Right cardiac atrium (tissue), 5 donors: Measurements from ENCODE around the gene NMUR2. TPM values are rescaled to one million over a fixed set of nuclear protein-coding genes. Genes with fewer than 3 reads are reported as not detected.
A peak's percentile ranks its signal among the peaks of the same experiment; 100 is the strongest.

Source experiments
- ATAC-seq, 2 donors: fragments of 200-7000 bp; cut with Tn5 transposase; one replicate each; pipeline versions ENCODE4 v1.8.0 to v1.9.1; 2020; ENCODE audit warnings: moderate library complexity in 2 of 2, mild to moderate bottlenecking in 1 of 2
- DNase-seq, 3 donors: peaks; one replicate each; pipeline ENCODE4 v3.0.0-alpha.2; 2020
- H3K27ac ChIP-seq: one replicate; pipeline ENCODE4 v1.5.1; 2013; ENCODE audit warnings: mild to moderate bottlenecking, low read length, control low read depth, moderate library complexity
- H3K27me3 ChIP-seq: one replicate; pipeline ENCODE4 v1.6.1; 2013; ENCODE audit not compliant: control insufficient read depth, insufficient read depth
- H3K4me1 ChIP-seq: one replicate; pipeline ENCODE4 v1.6.1; 2013; ENCODE audit warnings: low read length; ENCODE audit not compliant: control insufficient read depth, insufficient read depth
- H3K4me3 ChIP-seq: one replicate; pipeline ENCODE4 v1.5.1; 2013; ENCODE audit warnings: low read length, control low read depth
- H3K9me3 ChIP-seq: one replicate; pipeline ENCODE4 v1.6.1; 2013; ENCODE audit warnings: low read length; ENCODE audit not compliant: control insufficient read depth
- WGBS: extraction: QIAGEN DNeasy Blood & Tissue Kit; methylation state at CpG from one replicate; pipeline ENCODE4 v1.1.7; 2013; 5-methylcytosine and 5-hydroxymethylcytosine counted together
- intact Hi-C, 4 donors: fragments of 100-400 bp; cut with DNase I; formaldehyde crosslinking; loops; one replicate each; pipeline versions ENCODE4 v1.11.0 to v1.14.0; 2022 to 2023
- polyA plus RNA-seq: library from polyadenylated mRNA; stranded (reverse); fragments of 200-250 nt; gene quantifications from one replicate; pipeline ENCODE4 v1.2.3, GENCODE V29; 2013
- total RNA-seq, 4 donors: library from RNA; stranded (reverse); fragmentation: NEBNext Ultra II Directional; extraction: Animal tissue kit (Norgen Biotek cat#: 25700); gene quantifications; one replicate each; pipeline ENCODE4 v1.2.1, GENCODE V29; 2021
- donor health status: healthy with polysubstance abuse.
- donor health status: DM: no; HTN: yes; CAD: no.
- donor health status: DM: no; HTN: no; CAD: no.
- donor health status: DM: no; HTN: yes; CAD: no; lungs with severe emphysema.
- donor health status: DM: yes; HTN: yes; CAD: no.

NMUR2 gene
- total and polyA plus RNA-seq, 5 donors, result 0.09 to 0.62 TPM; not detected in 3

DNA sequence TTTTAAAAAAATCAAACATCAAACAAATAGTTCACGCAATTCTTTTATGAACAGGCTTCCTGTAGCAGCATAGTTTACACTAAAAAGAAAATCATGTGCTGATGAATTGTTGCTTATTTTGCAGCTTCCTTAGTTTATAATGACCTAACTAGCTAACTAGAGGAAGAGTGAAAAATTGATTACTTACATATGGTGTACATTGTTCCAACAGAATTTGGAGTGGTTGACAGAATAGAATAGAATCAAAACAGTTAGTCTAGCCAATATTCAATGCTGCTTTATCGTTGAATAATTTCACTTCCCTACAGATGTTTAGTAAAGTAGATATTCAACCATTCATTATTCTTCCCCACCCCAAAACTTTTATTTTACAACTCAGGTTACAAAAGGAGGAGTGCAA lies 4.2 kb downstream of the NMUR2 start:
- no peaks in the 10 kb centered on the region for H3K9me3 ChIP-seq
- intact Hi-C loops, result no loop called here
- H3K27ac ChIP-seq, result no peak overlapping the region
- ATAC-seq (no peak), DNase-seq (no peak)
- H3K27me3 ChIP-seq, result no peaks in the 10 kb centered on the region
- H3K4me3 ChIP-seq, result no peak overlapping the region
- WGBS, result 63% methylated on average over 2 of the region's 2 CpGs
- no peaks in the 10 kb centered on the region for H3K4me1 ChIP-seq

DNA sequence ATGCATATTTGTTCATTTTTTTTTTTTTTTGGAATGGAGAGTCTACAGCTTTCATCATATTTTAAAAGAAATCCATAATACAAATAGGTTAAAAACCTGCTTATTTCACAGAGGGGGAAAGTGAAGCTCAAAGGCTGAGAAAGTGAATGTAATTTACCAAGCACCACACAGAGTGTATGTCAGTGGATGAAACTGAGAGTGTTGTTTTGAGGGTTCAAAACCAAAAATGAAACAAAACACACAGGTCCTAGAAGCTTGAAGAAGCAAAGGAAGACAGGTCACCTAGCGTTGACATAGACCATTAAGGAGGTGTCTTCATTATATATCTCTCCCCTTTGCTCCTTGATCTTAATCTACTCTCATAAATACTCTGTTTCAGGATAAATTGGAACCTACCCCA lies 7.5 kb downstream of the NMUR2 start:
- H3K9me3 ChIP-seq, result no peaks in the 10 kb centered on the region
- WGBS, result 87% methylated on average over 1 of the region's 1 CpG
- H3K4me1 ChIP-seq, result no peaks in the 10 kb centered on the region
- H3K4me3 ChIP-seq, result no peak overlapping the region
- ATAC-seq (no peak), DNase-seq (no peak)
- H3K27ac ChIP-seq, result no peak overlapping the region
- intact Hi-C loops, result loop anchor here in 2 of 4 donors (5.0 to 10.0 kb wide), 2 partner anchors 87 to 150 kb away; no protein-coding TSS in a partner anchor
- H3K27me3 ChIP-seq, result no peaks in the 10 kb centered on the region

DNA sequence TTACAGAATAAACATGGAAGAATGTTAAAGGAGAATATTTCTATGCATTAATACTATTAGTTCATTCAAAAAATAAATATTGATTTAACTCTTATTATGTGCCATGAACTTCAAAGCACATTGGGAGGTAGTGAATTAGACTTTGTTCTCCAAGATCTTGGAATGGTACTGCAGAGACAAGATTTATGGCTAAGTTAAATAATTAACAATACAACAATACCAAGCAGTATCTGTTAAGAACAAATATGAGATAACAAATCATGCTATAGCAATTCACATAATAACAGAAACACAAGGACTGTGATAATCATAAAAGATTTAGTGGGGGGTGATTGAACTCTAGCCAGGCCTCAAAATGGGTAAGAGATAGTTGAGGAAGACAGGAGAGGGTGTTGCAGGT lies 11.6 kb downstream of the NMUR2 start:
- Histone ChIP-seq H3K4me3 (no peak overlapping the region), H3K9me3 (no peaks in the 10 kb centered on the region), H3K4me1 (no peaks in the 10 kb centered on the region), H3K27me3 (no peaks in the 10 kb centered on the region), H3K27ac (no peak overlapping the region)
- DNase-seq (no peak), ATAC-seq (no peak)
- intact Hi-C loops, result loop anchor here in 1 of 4 donors (10.0 kb wide), 1 partner anchor 91 kb away; no protein-coding TSS in a partner anchor

DNA sequence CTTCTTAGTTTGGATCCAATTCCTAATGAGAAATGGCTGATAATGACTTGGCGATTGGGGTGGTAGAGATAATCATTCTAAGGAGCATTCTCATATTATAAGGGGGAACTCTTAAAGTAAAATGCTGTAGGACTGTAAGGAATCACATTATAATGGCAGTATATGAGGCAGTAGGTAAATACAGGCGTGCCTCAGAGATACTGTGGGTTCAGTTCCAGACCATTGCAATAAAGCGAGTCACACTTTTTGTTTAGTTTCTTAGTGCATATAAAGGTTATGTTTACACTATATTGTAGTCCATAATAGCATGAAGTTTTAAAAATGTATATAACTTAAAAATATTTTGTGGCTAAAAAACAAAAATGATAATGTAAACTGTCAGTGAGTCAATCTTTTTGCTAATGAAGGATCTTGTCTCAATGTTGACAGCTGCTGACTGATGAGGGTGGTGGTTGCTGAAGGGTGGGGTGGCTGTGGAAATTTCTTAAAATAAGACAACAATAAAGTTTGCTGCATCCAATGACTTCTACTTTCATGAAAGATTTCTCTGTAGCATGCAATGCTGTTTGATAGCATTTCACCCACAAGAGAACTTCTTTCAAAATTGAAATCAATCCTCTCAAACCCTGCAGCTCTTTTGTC lies 15.8 kb downstream of the NMUR2 start:
- DNase-seq, result no peak
- 52% methylated on average over 3 of the region's 3 CpGs for WGBS
- no peak overlapping the region for H3K4me3 ChIP-seq
- intact Hi-C loops, result no loop called here
- no peaks in the 10 kb centered on the region for H3K9me3 ChIP-seq
- H3K4me1 ChIP-seq, result no peaks in the 10 kb centered on the region
- no peak for ATAC-seq
- H3K27ac ChIP-seq, result no peak overlapping the region
- no peaks in the 10 kb centered on the region for H3K27me3 ChIP-seq

DNA sequence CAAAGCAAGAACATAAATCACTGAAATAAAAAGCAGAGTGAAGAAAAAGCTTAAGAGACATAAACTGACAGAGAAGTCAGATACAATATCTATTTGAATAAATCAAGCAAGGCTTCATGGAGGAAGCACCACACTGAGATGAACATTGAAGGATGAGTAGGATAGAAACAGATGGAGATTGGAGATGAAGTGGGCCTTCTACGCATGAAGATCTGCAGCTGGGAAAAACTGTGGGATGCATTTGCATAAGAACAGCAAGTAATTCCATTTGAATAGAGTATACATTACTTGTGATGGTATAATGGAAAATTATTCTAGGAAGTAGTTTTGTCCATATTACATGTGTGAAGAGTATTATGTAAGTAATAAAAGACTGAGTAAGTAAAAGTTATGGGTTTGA lies 16.5 kb downstream of the NMUR2 start:
- intact Hi-C loops, result no loop called here
- WGBS, result 54% methylated on average over 1 of the region's 1 CpG
- ATAC-seq, result no peak

DNA sequence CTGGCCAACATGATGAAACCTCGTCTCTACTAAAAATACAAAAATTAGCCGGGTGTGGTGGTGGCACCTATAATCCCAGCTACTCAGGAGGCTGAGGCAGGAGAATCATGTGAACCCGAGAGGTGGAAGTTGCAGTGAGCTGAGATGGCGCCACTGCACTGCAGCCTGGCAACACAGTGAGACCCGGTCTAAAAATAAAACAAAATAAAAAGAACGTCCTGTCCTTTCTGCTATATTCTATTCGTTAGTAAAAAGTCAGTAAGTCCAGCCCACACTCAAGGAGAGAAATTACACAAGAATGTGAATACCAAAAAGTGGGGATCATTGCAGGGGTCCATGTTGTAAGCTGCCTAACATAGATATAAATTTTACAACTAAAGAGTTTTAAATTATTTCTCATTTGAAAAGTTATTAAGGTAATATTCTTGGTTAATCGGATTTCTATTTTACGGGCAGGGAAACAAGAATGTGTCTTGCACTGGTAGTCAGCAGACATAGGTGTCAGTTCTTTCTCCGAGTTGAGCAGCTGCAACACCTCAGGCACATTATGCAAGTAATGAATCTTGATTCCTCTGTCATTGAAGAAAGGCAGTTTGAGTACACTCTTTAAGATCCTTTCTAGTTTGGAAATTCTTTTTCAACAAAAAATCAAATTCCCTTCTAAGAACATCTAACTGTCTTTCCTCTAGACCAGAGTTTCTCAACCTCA lies 24.5 kb downstream of the NMUR2 start:
- Histone ChIP-seq H3K4me3 (no peak overlapping the region), H3K27ac (no peak overlapping the region), H3K4me1 (peaks cover 3% of the 10 kb centered on the region), H3K27me3 (no peaks in the 10 kb centered on the region), H3K9me3 (no peaks in the 10 kb centered on the region)
- WGBS, result 62% methylated on average over 10 of the region's 10 CpGs
- peak in 1 of 3 donors; percentile 37 for DNase-seq
- peak in 1 of 2 donors; percentile 35 for ATAC-seq
- intact Hi-C loops, result no loop called here

More for the DNA sequence above, 16.5 kb downstream of the NMUR2 start:
- H3K27ac ChIP-seq, result no peak overlapping the region
- no peaks in the 10 kb centered on the region for H3K4me1 ChIP-seq
- no peak for DNase-seq
- H3K9me3 ChIP-seq, result no peaks in the 10 kb centered on the region
- H3K4me3 ChIP-seq, result no peak overlapping the region
- no peaks in the 10 kb centered on the region for H3K27me3 ChIP-seq

DNA sequence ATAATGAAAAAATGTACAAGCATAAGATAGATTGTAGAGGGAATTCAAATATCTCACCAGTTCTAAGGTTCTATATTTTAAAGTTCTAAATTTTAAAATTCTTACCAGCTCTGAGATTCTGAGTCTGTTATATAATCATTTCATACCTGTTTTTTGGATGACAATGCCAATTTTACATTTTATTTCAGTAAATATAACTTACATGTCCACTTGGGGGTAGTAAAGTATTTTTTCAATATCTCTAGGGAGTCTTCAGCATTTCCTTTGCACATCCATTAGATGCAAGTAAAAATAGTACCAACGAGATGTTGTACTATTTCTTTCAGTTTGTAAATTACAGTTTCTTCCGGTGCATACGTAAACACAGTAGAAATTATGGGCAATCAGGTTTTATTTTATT lies 25.7 kb downstream of the NMUR2 start:
- WGBS, result 51% methylated on average over 3 of the region's 3 CpGs
- H3K27ac ChIP-seq, result no peak overlapping the region
- peaks cover 3% of the 10 kb centered on the region for H3K4me1 ChIP-seq
- H3K9me3 ChIP-seq, result no peaks in the 10 kb centered on the region
- no peak overlapping the region for H3K4me3 ChIP-seq
- intact Hi-C loops, result loop anchor here in 1 of 4 donors (10.0 kb wide), 1 partner anchor 125 kb away; no protein-coding TSS in a partner anchor
- H3K27me3 ChIP-seq, result no peaks in the 10 kb centered on the region
- ATAC-seq (no peak), DNase-seq (no peak)

DNA sequence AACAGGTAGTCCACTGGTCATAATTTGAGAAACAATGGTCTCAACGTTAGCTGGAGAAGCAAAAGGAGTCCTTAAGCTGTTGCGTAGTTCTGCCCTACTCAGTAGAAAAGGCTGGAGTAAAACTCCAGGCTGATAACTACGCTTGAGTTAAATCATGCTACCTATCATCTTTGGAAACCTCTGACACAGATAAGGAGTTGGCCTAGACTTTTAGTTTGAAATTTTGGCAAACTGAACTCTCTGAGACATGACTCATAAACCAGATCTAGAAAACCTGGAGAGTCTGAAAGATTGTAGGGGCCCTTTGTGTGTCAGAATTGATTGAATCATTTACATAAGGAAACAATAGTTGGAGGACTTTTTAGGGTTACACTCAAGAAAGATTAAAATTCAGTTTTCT lies 26.3 kb downstream of the NMUR2 start:
- WGBS, result 22% methylated on average over 3 of the region's 3 CpGs
- Histone ChIP-seq H3K27me3 (no peaks in the 10 kb centered on the region), H3K4me1 (peaks cover 3% of the 10 kb centered on the region), H3K27ac (no peak overlapping the region), H3K9me3 (no peaks in the 10 kb centered on the region), H3K4me3 (no peak overlapping the region)
- ATAC-seq (peak; percentile 82 to 86), DNase-seq (no peak)
- intact Hi-C loops, result loop anchor here in 1 of 4 donors (10.0 kb wide), 1 partner anchor 126 kb away; no protein-coding TSS in a partner anchor

DNA sequence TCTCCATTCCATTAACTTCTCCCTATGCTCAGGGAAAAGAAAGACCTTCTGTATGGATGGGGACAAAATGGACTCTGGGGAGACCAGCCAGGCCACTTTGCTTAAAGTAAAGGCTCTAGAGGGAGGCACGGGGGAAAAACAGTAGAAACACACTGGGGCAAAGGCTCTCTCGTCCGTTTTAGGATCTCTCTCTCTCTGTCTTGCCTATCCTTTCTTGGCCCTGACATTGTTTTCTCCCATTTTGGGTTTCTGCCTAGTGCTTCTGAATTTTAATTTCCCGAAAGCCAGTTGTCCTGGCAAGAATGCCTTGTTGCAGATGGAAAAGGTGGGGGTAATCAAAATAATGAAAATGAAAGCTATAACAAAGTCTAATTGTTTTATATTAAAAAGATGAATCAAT lies 28.2 kb downstream of the NMUR2 start:
- H3K27me3 ChIP-seq, result no peaks in the 10 kb centered on the region
- peaks cover 3% of the 10 kb centered on the region for H3K4me1 ChIP-seq
- no peak overlapping the region for H3K27ac ChIP-seq
- peak in 1 of 2 donors; percentile 53 for ATAC-seq
- no peak for DNase-seq
- intact Hi-C loops, result loop anchor here in 1 of 4 donors (10.0 kb wide), 1 partner anchor 128 kb away; no protein-coding TSS in a partner anchor
- H3K9me3 ChIP-seq, result no peaks in the 10 kb centered on the region
- no peak overlapping the region for H3K4me3 ChIP-seq
- WGBS, result 41% methylated on average over 4 of the region's 4 CpGs

DNA sequence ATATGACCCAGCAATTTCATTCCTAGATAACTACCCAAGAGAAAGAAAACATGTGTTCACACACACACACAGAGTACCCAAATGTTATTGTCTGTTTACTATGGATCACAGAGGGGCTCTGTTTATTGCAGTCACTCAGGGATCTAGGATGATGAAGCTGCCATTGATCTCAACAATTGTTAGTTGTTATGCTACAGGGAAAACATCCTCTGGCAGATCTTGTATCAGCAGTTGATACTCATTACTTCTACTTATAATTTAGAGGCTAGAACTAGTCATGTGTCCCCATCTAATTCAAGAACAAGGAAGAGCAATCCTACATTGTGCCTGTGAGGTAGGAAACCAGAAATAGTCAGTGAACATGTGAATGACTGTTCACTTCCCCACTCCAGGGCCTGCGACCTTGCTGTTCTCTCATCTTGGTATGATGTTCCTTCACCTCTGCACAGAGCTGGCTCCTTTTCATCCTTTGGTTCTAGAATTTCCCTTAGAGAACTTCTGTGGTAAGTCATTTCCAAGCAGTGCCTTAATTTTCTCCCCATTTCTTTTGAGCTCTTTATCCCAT lies 30.3 kb downstream of the NMUR2 start:
- no peaks in the 10 kb centered on the region for H3K9me3 ChIP-seq
- 69% methylated on average over 1 of the region's 1 CpG for WGBS
- intact Hi-C loops, result loop anchor here in 1 of 4 donors (10.0 kb wide), 1 partner anchor 130 kb away; no protein-coding TSS in a partner anchor
- no peak for DNase-seq
- H3K4me1 ChIP-seq, result peaks cover 1% of the 10 kb centered on the region
- H3K27ac ChIP-seq, result no peak overlapping the region
- no peak for ATAC-seq
- H3K4me3 ChIP-seq, result no peak overlapping the region
- H3K27me3 ChIP-seq, result no peaks in the 10 kb centered on the region

DNA sequence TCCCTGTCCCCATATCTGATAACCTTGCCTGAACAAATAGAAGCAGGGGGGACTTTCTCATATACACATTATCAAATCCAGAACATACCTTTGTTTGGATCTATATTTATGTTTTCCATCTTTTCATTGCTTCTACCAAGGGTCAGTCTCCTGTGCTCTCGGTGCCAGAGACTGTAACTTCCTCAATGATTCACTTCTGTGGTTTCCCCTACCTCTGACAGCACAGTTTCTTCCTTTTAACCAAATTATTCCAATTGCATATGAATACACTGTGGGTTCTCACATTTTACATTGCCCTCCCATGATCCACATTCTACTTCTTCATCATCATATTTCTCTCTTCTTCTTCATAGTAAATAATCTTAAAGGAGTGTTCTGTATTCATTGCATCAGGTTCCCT lies 32.2 kb downstream of the NMUR2 start:
- DNase-seq (no peak), ATAC-seq (no peak)
- intact Hi-C loops, result loop anchor here in 1 of 4 donors (10.0 kb wide), 1 partner anchor 132 kb away; no protein-coding TSS in a partner anchor
- WGBS, result 73% methylated on average over 1 of the region's 1 CpG
- no peaks in the 10 kb centered on the region for H3K9me3 ChIP-seq
- no peaks in the 10 kb centered on the region for H3K4me1 ChIP-seq
- H3K27ac ChIP-seq, result no peak overlapping the region
- no peak overlapping the region for H3K4me3 ChIP-seq
- H3K27me3 ChIP-seq, result no peaks in the 10 kb centered on the region
